ENCODE measurements around the gene C19orf38.
A peak's percentile ranks its signal among the peaks of the same experiment; 100 is the strongest.

C19orf38 gene

GRCh38 chr19:10878253-10878652 lies 30.0 kb downstream of the C19orf38 start:
- TF ChIP-seq CTCF (IDR thresholded peaks at IDR 0.05; ENCODE audit: low read length): no peak
- no peak for TF ChIP-seq EZH2 (IDR thresholded peaks at IDR 0.05; ENCODE audit: borderline replicate concordance, low read length)
- Histone ChIP-seq H3K27me3 (ENCODE audit: insufficient read depth, low read length) (no peaks in the 10 kb centered on the region), H3K4me3 (ENCODE audit: low read depth, low read length, poor library complexity, severe bottlenecking) (peak overlapping the region; percentile 58), H3K4me2 (ENCODE audit: low read length) (peak overlapping the region; percentile 85), H3K4me1 (ENCODE audit: insufficient read depth, low read length, severe bottlenecking) (peaks cover 47% of the 10 kb centered on the region), H4K20me1 (ENCODE audit: insufficient read depth, low read length) (no peaks in the 10 kb centered on the region), H3K36me3 (ENCODE audit: insufficient read depth, low read length) (peaks cover 2% of the 10 kb centered on the region; the same call in 1 of the 2 replicates), H3K9ac (ENCODE audit: low read length) (peak overlapping the region; percentile 63), H3K9me3 (ENCODE audit: low read length) (no peaks in the 10 kb centered on the region), H3K9me2 (ENCODE audit: low read depth, low read length) (no peaks in the 10 kb centered on the region), H3K27ac (ENCODE audit: low read depth, low read length, poor library complexity, severe bottlenecking) (peak overlapping the region; percentile 91), H3F3A (ENCODE audit: insufficient read depth, low read length) (no peaks in the 10 kb centered on the region), H3K79me2 (ENCODE audit: insufficient read depth, low read length) (peaks cover 66% of the 10 kb centered on the region), H2AFZ (ENCODE audit: low read length) (no peak overlapping the region)

- H3K27me3 ChIP-seq (ENCODE audit: insufficient read depth, low read length): no peaks in the 10 kb centered on the region
- no peaks in the 10 kb centered on the region for H3K9me2 ChIP-seq (ENCODE audit: low read depth, low read length)
- peaks cover 59% of the 10 kb centered on the region for H3K79me2 ChIP-seq (ENCODE audit: insufficient read depth, low read length)
- H3K4me3 ChIP-seq (ENCODE audit: low read depth, low read length, poor library complexity, severe bottlenecking): no peak overlapping the region
- no peak overlapping the region for H3K9ac ChIP-seq (ENCODE audit: low read length)
- no peaks in the 10 kb centered on the region for H3F3A ChIP-seq (ENCODE audit: insufficient read depth, low read length)
- H3K4me1 ChIP-seq (ENCODE audit: insufficient read depth, low read length, severe bottlenecking): peaks cover 38% of the 10 kb centered on the region
- TF ChIP-seq EZH2 (IDR thresholded peaks at IDR 0.05; ENCODE audit: borderline replicate concordance, low read length) (no peak), CTCF (IDR thresholded peaks at IDR 0.05; ENCODE audit: low read length) (no peak)
- H4K20me1 ChIP-seq (ENCODE audit: insufficient read depth, low read length): no peaks in the 10 kb centered on the region
- no peaks in the 10 kb centered on the region for H3K9me3 ChIP-seq (ENCODE audit: low read length)
- H2AFZ ChIP-seq (ENCODE audit: low read length): no peak overlapping the region
- H3K27ac ChIP-seq (ENCODE audit: low read depth, low read length, poor library complexity, severe bottlenecking): no peak overlapping the region
- no peak overlapping the region for H3K4me2 ChIP-seq (ENCODE audit: low read length)
- peaks cover 2% of the 10 kb centered on the region; the same call in 1 of the 2 replicates for H3K36me3 ChIP-seq (ENCODE audit: insufficient read depth, low read length)
These were observed 33.3 kb downstream of the C19orf38 start for GRCh38 chr19:10881403-10882107.

DNA sequence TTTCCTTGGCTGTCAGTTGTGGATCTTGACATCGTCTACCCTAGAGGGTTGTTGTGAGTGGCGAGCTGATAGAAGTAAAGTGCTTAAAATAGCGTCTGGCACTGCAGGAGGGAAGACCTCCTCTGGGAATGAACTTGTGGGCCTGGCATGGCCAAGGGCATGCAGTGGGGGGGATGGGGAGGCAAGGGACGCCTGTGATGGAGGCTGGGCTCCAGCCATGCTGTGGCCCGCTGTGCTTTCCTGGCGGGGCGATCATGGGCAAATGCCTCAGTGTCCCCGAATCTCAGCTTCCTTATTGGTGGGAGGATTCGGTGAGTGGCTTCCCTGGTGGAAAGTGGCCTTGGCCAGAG lies 33.9 kb downstream of the C19orf38 start:
- peaks cover 57% of the 10 kb centered on the region for H3K79me2 ChIP-seq (ENCODE audit: insufficient read depth, low read length)
- peaks cover 2% of the 10 kb centered on the region; the same call in 1 of the 2 replicates for H3K36me3 ChIP-seq (ENCODE audit: insufficient read depth, low read length)
- H4K20me1 ChIP-seq (ENCODE audit: insufficient read depth, low read length): no peaks in the 10 kb centered on the region
- H3K4me1 ChIP-seq (ENCODE audit: insufficient read depth, low read length, severe bottlenecking): peaks cover 38% of the 10 kb centered on the region
- no peaks in the 10 kb centered on the region for H3F3A ChIP-seq (ENCODE audit: insufficient read depth, low read length)
- H3K27me3 ChIP-seq (ENCODE audit: insufficient read depth, low read length): no peaks in the 10 kb centered on the region
- no peak overlapping the region for H2AFZ ChIP-seq (ENCODE audit: low read length)
- H3K9me2 ChIP-seq (ENCODE audit: low read depth, low read length): no peaks in the 10 kb centered on the region
- H3K27ac ChIP-seq (ENCODE audit: low read depth, low read length, poor library complexity, severe bottlenecking): no peak overlapping the region
- no peak overlapping the region for H3K4me2 ChIP-seq (ENCODE audit: low read length)
- TF ChIP-seq EZH2 (IDR thresholded peaks at IDR 0.05; ENCODE audit: borderline replicate concordance, low read length): no peak
- TF ChIP-seq CTCF (IDR thresholded peaks at IDR 0.05; ENCODE audit: low read length): no peak
- no peaks in the 10 kb centered on the region for H3K9me3 ChIP-seq (ENCODE audit: low read length)
- H3K9ac ChIP-seq (ENCODE audit: low read length): no peak overlapping the region
- no peak overlapping the region for H3K4me3 ChIP-seq (ENCODE audit: low read depth, low read length, poor library complexity, severe bottlenecking)

Data from OCI-LY1 (cell line).